ENCODE results near the gene LCN6.

DNA sequence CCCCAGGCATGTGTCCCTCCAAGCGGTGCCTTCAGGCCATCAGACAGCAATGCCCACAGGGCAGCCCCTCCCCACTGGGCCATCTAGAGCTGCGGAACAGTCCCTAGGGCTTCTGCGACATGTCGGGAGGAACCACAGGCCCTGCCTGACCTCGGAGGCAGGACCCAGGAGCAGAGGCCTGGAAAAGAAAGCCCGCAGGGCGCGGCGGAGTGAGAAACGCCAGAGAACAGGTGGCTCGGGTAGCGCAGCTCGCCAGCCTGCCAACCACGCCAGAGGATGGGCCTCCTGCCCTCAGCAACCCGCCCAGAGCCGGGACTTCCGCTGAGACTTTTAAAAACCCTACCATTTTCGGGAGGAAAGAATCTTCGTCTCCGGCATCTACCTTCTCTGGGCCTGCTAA lies 9.0 kb upstream of the LCN6 start:
- TF ChIP-seq, protein P1, sequence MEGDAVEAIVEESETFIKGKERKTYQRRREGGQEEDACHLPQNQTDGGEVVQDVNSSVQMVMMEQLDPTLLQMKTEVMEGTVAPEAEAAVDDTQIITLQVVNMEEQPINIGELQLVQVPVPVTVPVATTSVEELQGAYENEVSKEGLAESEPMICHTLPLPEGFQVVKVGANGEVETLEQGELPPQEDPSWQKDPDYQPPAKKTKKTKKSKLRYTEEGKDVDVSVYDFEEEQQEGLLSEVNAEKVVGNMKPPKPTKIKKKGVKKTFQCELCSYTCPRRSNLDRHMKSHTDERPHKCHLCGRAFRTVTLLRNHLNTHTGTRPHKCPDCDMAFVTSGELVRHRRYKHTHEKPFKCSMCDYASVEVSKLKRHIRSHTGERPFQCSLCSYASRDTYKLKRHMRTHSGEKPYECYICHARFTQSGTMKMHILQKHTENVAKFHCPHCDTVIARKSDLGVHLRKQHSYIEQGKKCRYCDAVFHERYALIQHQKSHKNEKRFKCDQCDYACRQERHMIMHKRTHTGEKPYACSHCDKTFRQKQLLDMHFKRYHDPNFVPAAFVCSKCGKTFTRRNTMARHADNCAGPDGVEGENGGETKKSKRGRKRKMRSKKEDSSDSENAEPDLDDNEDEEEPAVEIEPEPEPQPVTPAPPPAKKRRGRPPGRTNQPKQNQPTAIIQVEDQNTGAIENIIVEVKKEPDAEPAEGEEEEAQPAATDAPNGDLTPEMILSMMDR (IDR thresholded peaks at IDR 0.05): no peak
- no peak for TF ChIP-seq POLR2A (IDR thresholded peaks at IDR 0.05)

All from right lobe of liver (tissue), 4 donors.